Activated gamma-delta T cell treated with Interleukin-2 at 50 U/mL for 16 hours (primary cell): ENCODE measurements around the gene RARG.
"Not testable (repeated sequence)": the region's sequence is repeated elsewhere in the genome, so short reads cannot be mapped to it uniquely, and the experiment has no call there.

Source experiments
- DNase-seq: peaks from one replicate; pipeline ENCODE4 v3.0.0-alpha.2; 2020

RARG gene

GRCh38 chr12:53205747-53206419, 26.1 kb downstream of the RARG start:
- DNase-seq = peak; percentile 62

- no peak for DNase-seq
These were observed 27.7 kb downstream of the RARG start for GRCh38 chr12:53204351-53204750.

- not testable (repeated sequence) for DNase-seq
These were observed 29.7 kb downstream of the RARG start for GRCh38 chr12:53202316-53202715.

GRCh38 chr12:53201639-53202038, 30.4 kb downstream of the RARG start:
- DNase-seq = no peak

GRCh38 chr12:53201177-53201541, 30.9 kb downstream of the RARG start:
- DNase-seq = no peak

GRCh38 chr12:53200458-53201176, 31.4 kb downstream of the RARG start:
- DNase-seq = no peak

- no peak for DNase-seq
These were observed 31.9 kb downstream of the RARG start for GRCh38 chr12:53200107-53200457.

GRCh38 chr12:53199700-53200099, 32.3 kb downstream of the RARG start:
- no peak for DNase-seq

GRCh38 chr12:53198486-53199110, 33.4 kb downstream of the RARG start:
- peak; percentile 30 for DNase-seq

- DNase-seq = no peak
These were observed 34.9 kb downstream of the RARG start for GRCh38 chr12:53197011-53197640.

- no peak for DNase-seq
These were observed 35.5 kb downstream of the RARG start for GRCh38 chr12:53196486-53196885.

GRCh38 chr12:53195516-53196420, 36.2 kb downstream of the RARG start:
- no peak for DNase-seq

- no peak for DNase-seq
These were observed 37.0 kb downstream of the RARG start for GRCh38 chr12:53194973-53195372.

- no peak for DNase-seq
These were observed 37.9 kb downstream of the RARG start for GRCh38 chr12:53193985-53194716.

GRCh38 chr12:53193040-53193439, 39.0 kb downstream of the RARG start:
- DNase-seq = no peak

- no peak for DNase-seq
These were observed 39.4 kb downstream of the RARG start for GRCh38 chr12:53192531-53193021.

- no peak for DNase-seq
These were observed 40.0 kb downstream of the RARG start for GRCh38 chr12:53191885-53192530.

- no peak for DNase-seq
These were observed 40.7 kb downstream of the RARG start for GRCh38 chr12:53191096-53191884.

GRCh38 chr12:53190108-53190729, 41.8 kb downstream of the RARG start:
- DNase-seq = peak; percentile 50
